GM03348 (cell line): Measurements from ENCODE around the gene NPC2.

ENCODE experiments used
- DNase-seq: peaks from one replicate; pipeline ENCODE4 v3.0.0; 2012; ENCODE audit warnings: low spot score

The NPC2 gene

DNA sequence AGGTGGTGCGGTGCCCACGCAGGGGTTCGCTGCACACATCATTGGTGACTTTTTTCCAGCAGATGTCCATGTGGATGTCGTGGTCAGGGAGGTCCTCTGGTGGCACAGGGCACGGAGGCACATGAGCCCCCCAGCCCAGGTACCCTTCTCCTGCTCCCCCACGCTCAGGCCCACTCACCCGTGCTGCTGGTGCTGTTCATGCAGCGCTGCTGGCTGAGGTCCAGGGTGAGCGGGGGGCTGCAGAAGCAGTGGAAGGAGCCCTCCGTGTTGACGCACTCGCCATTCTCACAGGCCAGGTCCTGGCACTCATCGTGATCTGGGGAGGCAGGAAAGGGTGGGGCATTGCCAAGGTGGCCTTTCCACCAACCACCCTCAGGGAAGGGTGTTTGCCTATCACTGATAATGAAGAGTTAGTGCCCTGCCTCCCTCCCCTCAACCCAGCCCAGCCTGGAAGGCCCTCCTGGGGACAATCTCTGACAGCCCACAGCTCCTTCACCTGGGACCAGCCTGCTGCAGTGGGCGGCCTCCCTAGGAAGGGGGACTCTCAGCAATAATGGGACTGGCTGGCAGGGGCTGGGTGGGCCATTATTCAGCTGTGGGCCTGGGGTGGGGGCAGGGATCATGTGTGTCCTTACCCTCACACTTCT, 10.3 kb upstream of the NPC2 start:
- no peak for DNase-seq

DNA sequence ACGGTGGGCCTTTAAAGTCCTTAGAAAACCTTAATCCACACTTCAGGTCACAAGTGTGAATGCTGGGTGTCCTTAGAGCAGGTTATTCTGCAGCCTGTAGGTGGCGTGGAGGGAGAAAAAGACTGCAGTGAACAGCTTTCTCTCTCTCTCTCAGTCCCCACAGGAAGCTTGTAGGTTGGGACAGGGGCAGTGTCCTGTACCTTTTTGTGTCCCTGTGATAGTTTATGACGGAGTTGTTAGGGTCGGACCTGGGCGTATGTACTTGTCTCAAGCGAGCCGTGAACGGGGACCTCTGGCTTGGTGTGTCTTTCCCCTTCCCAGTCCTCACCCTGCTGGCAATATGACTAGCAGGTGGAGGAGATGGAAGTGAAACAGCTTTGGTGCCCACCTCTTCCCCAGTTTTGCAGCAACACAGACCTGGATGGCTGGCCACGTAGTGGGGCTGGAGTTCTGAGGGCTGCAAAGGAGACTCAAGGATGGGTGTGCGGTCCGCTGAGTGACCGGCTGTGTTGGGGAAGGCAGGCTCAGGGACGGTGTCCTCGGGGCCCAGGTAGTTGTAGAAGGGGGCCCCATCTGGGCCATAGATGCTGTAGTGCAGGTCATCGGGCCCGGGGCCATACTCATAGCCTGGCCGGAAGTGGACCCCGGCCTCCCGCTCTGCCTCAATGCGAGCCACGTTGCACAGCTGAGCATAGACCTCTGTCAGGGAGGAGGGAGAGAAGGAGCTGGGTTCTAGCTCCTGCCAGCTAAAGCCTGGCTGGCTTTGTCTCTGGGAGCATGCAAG, 9.3 kb upstream of the NPC2 start:
- DNase-seq = no peak

GRCh38 chr14:74501691-74502090, 8.6 kb upstream of the NPC2 start:
- no peak for DNase-seq

GRCh38 chr14:74501135-74501614, 8.1 kb upstream of the NPC2 start:
- peak; percentile 76 for DNase-seq

- DNase-seq = no peak
These were observed 7.5 kb upstream of the NPC2 start for GRCh38 chr14:74500417-74501134.

DNA sequence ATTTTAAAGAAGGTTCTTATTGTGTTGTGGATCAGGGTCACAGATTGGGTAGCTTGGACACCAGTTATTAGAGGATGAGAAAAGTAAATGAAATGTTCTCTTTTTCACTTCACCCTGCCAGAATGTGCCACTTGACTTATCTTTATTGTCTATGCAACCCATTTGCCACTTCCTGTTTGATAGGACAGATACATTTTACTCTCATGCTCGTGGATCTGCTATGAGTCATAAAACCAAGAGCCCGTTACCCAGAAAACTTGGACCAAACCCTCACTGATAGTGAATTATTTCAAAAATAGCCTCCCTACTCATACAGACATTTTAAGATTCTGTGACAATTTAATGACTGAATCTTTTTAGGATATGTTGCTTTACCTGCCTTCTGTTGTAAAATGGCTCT, 2.3 kb upstream of the NPC2 start:
- DNase-seq = no peak

- peak; percentile 99 for DNase-seq
These were observed 497 bp upstream of the NPC2 start, which contains the start of gene ISCA2 for GRCh38 chr14:74493343-74494261. Gene ISCA2 (plus strand): TSS chr14:74493765. CDS start chr14:74493775, 10 bp downstream.

GRCh38 chr14:74491956-74492775, 939 bp downstream of the NPC2 start:
- peak; percentile 55 for DNase-seq

DNA sequence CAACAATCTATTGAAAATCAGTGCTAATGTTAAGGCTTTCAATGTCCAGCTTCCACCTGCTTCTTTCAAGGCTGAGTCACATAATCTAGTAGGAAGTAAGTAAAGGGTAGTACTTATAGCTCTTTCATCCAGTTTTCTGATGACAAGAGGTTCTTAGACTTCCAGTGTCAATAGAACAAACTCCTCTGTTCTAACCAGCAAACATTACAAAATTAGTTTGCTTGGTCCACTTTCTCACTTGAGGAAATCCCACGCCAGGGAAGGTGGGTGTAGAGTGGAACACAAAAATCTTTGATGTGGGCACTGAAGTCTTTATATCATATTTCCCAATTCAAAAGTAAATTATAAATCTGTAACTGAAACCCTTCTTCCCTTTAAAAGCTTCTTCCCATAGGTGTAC, 2.6 kb downstream of the NPC2 start:
- no peak for DNase-seq

DNA sequence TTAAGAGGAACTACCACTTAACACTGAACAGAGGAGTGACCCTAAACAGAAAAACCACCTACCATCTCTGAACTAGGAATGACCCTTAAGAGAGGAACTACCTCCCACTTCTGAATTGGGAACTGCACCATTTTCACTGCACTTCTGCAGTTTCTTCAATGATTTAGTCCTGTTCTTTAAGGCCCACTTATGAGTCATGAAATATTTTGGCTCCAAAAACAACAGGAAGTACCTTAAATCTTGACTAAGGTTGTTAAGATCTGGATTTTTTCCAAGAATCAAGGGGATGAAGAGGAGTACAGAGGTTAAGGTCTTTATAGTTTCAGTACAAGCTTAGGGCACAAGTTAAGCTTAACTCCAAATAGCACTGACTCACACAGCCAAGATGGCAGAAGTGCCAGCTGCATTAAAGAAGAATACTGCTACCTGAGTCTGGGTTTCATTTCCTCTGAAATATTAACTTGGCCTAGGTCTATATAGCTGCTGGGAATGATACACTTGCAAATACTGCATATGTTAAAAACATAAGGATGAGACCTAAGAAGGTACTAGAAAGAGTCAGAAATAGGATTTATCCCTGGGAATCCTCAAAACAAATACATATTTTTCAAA, 4.2 kb downstream of the NPC2 start:
- no peak for DNase-seq

GRCh38 chr14:74486164-74486563, 6.9 kb downstream of the NPC2 start:
- no peak for DNase-seq

GRCh38 chr14:74483321-74483720, 9.8 kb downstream of the NPC2 start:
- DNase-seq = peak; percentile 24

DNA sequence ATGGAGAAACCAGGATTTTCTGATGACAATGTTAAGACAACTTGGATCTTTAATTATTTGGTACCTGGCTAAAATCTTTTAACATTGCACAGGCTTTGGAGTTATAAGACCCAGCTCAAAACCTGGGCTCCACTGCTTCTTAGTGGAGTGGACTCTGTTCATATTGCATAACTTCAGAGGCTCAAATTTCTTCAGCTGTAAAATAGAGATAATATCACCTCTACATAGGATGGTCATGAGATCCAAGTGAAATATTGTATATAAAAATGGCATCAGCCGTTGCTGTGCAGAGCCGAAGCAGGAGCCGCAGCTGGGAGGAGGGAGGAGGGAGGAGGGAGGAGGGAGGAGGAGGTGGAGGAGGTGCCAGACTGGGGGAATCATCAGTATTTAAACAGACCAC, 10.5 kb downstream of the NPC2 start:
- no peak for DNase-seq

DNA sequence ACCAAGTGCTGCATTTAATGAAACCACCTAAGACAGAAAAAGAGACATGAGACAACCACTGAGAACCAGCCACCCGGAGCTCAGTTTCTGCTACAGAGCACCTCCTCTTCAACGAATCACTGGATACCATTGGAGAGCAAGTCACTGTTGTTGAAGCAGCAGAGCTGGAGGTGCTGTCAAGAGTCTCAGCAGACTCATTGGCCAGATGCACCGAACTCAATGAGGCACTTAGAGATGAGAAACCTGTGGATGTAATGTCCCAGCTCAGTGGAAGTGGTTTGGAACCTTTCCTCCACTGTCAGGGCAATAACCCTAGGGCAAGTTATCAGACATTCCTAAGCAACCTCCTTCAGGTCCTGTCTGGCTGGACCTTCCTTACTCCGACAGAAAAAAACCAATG, 13.1 kb downstream of the NPC2 start:
- DNase-seq = no peak

GRCh38 chr14:74478996-74479635, 14.0 kb downstream of the NPC2 start:
- DNase-seq = peak; percentile 33

- no peak for DNase-seq
These were observed 16.5 kb downstream of the NPC2 start for GRCh38 chr14:74476607-74477006.

GRCh38 chr14:74476107-74476506, 17.0 kb downstream of the NPC2 start:
- DNase-seq = peak; percentile 16

DNA sequence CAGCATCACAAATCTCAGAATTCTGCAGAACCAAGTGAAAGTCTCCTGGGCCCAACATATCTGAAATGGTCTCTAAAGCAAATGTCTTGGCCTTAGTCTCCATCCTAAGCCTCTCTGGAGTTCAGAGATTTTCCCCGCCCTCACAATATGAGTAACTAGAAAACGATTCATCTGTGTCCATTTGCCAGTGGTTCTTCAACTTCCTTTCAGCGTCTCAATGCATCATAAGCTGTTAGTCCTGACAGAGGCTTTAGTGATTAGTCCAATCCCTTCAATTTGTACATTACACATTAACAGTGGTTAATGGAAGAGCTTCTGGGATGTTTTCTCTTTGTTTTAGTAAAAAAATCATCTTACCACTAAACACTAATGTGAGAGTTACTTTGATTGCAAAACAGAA, 17.4 kb downstream of the NPC2 start:
- peak; percentile 84 for DNase-seq

DNA sequence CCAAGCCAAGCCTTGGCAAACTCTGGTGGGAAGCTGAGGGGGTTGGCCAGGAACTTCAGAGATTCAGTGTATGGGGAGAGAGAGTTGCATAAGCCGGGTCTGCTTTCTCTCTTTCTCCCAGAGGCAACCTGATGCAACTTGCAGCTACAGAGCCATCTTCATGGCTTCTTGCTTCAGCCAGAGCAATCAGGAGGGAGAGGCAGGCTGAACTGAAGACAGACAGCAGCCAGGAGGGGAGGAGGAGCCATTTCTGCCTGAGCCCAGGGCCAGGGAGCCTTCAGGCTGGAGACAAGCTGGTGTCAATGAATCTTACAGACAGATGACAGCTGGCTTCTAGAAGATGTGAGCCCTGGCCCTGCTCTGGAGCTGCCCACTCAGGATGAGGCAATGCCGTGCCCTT, 18.7 kb downstream of the NPC2 start:
- DNase-seq = peak; percentile 27

DNA sequence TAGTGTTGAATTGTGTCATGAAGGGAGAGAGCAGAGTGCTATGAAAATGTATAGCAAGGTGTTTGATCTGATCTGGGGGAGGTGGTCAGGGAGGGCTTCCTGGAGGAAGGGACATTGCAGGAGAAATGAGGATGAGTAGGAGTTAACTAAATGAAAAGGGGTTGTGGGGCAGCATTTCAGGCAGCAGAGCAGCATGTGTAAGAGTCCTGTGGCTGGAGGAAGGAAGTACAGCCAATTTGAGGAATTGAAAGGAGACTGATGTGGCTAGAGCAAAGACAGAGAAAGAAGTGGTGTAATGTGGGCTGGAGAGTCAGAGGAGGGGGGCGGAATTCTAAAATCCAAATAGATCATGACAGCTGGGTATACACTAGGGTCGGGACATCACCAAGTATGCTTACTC, 20.5 kb downstream of the NPC2 start:
- DNase-seq = no peak
